ENCODE measurements around the gene SLC25A4. TPM values are rescaled to one million over a fixed set of nuclear protein-coding genes. Genes with fewer than 3 reads are reported as not detected.
"Not testable (repeated sequence)": the region's sequence is repeated elsewhere in the genome, so short reads cannot be mapped to it uniquely, and the experiment has no call there.

SLC25A4 gene
- total RNA-seq, 1 donor: 2.1 TPM

GRCh38 chr4:185183622-185184281 is 40.7 kb downstream of the SLC25A4 start:
- H3K4me1 ChIP-seq (ENCODE audit: insufficient read depth, low read length): no peaks in the 10 kb centered on the region
- H3K4me3 ChIP-seq (ENCODE audit: low read length): no peak overlapping the region
- H3K9me3 ChIP-seq (ENCODE audit: low read depth, low read length): no peaks in the 10 kb centered on the region
- H3K27me3 ChIP-seq (ENCODE audit: insufficient read depth, low read length): no peaks in the 10 kb centered on the region

GRCh38 chr4:185186769-185187168 is 43.7 kb downstream of the SLC25A4 start:
- Histone ChIP-seq H3K27me3 (ENCODE audit: insufficient read depth, low read length) (no peaks in the 10 kb centered on the region), H3K9me3 (ENCODE audit: low read depth, low read length) (no peaks in the 10 kb centered on the region), H3K4me1 (ENCODE audit: insufficient read depth, low read length) (no peaks in the 10 kb centered on the region), H3K4me3 (ENCODE audit: low read length) (no peak overlapping the region)

DNA sequence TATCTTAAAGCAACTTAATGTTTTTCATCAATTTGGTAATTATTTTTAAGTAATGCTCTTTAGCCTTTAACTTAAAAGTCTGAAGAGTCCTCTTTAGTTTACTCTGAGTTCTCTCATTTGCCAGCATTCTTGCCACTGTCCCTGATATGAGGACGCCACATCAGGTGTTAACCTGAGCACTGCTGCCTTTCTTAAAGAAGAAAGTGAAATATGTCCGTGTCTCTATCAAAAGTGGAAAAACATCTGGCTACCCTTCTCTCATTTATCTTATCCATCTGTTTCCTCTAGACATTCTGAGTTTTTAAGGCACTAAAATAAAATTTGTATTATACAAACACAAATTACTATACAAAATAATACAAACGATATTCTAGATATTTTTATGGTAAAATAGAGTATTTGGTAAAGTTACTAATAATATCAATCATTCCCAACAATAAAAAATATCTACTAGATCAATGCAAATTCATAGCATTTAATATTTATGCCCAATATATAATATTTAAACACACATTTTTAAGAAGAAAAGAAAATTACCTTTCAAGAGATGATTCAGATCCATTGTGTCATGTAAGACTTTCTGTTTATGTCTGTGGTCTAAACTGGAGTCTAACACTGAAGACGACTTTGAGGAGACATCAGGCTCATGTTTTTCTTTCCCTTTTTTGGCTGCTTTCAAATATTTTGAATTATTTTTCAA is 46.7 kb downstream of the SLC25A4 start:
- H3K27me3 ChIP-seq (ENCODE audit: insufficient read depth, low read length): no peaks in the 10 kb centered on the region
- no peaks in the 10 kb centered on the region for H3K9me3 ChIP-seq (ENCODE audit: low read depth, low read length)
- no peak overlapping the region for H3K4me3 ChIP-seq (ENCODE audit: low read length)
- no peaks in the 10 kb centered on the region for H3K4me1 ChIP-seq (ENCODE audit: insufficient read depth, low read length)

DNA sequence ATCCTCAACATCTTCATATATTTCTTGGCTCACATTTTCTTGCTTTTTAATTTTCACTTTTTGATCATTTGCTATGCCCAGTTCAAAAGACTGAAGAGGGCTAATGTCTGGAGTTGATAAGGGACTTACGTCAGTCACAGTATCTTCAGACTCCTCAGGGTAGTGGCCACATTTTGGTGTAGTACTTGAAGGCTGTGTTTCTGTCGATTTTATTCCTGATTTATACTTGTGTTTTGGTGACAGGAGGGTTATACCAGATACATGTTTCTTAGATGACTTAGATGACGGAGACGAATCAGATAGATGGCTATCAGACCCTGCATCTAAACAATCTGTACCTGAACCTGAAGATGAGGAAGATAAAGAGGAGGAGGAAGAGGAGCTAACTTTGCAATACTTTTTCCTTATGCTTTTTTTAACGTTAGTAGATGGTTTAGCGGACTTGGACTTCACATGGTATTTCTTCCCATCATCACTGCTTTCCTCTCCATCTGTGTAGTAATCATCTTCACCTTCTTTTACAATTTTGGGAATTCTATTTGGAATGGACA is 47.3 kb downstream of the SLC25A4 start:
- Histone ChIP-seq H3K4me3 (ENCODE audit: low read length) (no peak overlapping the region), H3K9me3 (ENCODE audit: low read depth, low read length) (no peaks in the 10 kb centered on the region), H3K27me3 (ENCODE audit: insufficient read depth, low read length) (no peaks in the 10 kb centered on the region), H3K4me1 (ENCODE audit: insufficient read depth, low read length) (no peaks in the 10 kb centered on the region)

DNA sequence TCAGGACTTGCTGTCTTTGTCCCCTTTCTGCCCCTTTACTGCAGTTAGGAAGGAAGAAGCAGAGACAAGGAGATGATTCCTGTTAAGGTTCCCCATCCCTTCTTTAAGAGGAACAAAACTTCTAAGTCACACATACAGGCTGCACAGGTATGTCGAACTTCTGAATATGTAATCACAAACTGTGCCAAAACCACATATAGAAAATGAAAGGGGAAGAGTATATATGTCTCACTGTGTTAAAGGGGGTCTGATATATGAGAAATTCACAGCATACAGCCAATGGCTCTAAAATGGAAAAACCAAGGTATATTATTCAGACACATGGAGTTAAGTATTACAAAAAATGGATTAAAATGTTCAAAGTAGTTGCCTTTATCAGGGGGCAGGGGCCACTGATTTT is 49.0 kb downstream of the SLC25A4 start:
- no peaks in the 10 kb centered on the region for H3K27me3 ChIP-seq (ENCODE audit: insufficient read depth, low read length)
- no peaks in the 10 kb centered on the region for H3K9me3 ChIP-seq (ENCODE audit: low read depth, low read length)

GRCh38 chr4:185194924-185195888 is 52.1 kb downstream of the SLC25A4 start:
- Histone ChIP-seq H3K9me3 (ENCODE audit: low read depth, low read length) (no peaks in the 10 kb centered on the region), H3K4me3 (ENCODE audit: low read length) (no peak overlapping the region), H3K27me3 (ENCODE audit: insufficient read depth, low read length) (no peaks in the 10 kb centered on the region), H3K4me1 (ENCODE audit: insufficient read depth, low read length) (no peaks in the 10 kb centered on the region)

More for the DNA sequence above, 49.0 kb downstream of the SLC25A4 start:
- no peaks in the 10 kb centered on the region for H3K4me1 ChIP-seq (ENCODE audit: insufficient read depth, low read length)
- no peak overlapping the region for H3K4me3 ChIP-seq (ENCODE audit: low read length)

DNA sequence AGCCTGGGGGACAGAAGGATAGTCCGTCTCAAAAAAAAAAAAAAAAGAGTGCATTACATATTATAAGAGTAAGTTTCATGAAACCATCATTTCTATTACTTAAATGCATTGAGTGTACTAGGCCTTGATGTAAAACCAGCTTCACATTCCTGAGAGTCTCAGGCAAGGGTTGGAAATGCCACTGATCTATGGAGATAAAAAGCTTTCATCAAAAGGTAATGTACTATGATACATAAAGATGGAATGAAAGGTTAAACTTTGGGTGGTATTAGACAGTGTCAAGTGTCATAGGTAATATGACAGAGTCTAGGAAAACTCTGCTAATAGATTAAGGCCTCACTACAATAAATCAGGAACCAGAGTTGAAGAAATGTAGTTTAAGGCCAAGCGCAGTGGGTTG is 53.4 kb downstream of the SLC25A4 start:
- Histone ChIP-seq H3K27me3 (ENCODE audit: insufficient read depth, low read length) (no peaks in the 10 kb centered on the region), H3K9me3 (ENCODE audit: low read depth, low read length) (no peaks in the 10 kb centered on the region), H3K4me3 (ENCODE audit: low read length) (no peak overlapping the region), H3K4me1 (ENCODE audit: insufficient read depth, low read length) (no peaks in the 10 kb centered on the region)

DNA sequence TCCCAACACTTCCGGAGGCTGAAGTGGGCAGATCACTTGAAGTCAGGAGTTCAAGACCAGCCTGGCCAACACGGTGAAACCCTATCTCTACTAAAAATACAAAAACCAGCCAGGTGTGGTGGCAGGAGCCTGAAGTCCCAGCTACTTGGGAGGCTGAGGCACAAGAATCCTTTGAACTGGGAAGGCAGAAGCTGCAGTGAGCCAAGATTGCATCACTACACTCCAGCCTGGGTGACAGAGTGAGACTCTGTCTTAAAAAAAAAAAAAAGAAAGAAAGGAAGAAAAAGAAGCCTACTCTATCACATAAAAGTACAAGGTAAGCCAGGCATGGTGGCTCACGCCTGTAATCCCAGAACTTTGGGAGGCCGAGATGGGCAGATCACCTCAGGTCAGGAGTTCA is 55.1 kb downstream of the SLC25A4 start:
- not testable (repeated sequence) for H3K4me3 ChIP-seq (ENCODE audit: low read length); H3K9me3 ChIP-seq (ENCODE audit: low read depth, low read length); H3K27me3 ChIP-seq (ENCODE audit: insufficient read depth, low read length)
- peaks cover 15% of the 10 kb centered on the region for H3K4me1 ChIP-seq (ENCODE audit: insufficient read depth, low read length)

Other genes starting within 250 kb of the SLC25A4 start
- not detected for gene HELT, start 124.8 kb upstream of the SLC25A4 start, total RNA-seq
- gene CFAP97, start 60.7 kb downstream of the SLC25A4 start, total RNA-seq: 25.5 TPM
- gene SNX25, start 66.3 kb downstream of the SLC25A4 start, total RNA-seq: 30.1 TPM